Testis (tissue), 2 donors: ENCODE data around the gene RAB29.

Experiments used
- POLR2A ChIP-seq: fragments of 450-650 bp; IDR thresholded peaks from one replicate; pipeline ENCODE4 v1.6.1; 2017; ENCODE audit warnings: antibody characterized with exemption, mild to moderate bottlenecking, moderate library complexity
- TF ChIP-seq, protein P1 (sequence below), 3 experiments: fragments of 450-650 bp in 2 of 3; fragments of 200-600 bp in 1 of 3; sonication (generic) in 1 of 3; IDR thresholded peaks; one replicate each; pipeline ENCODE4 v1.5.1; 2016 to 2019; ENCODE audit warnings: antibody characterized with exemption in 3 of 3, mild to moderate bottlenecking in 2 of 3, moderate library complexity in 1 of 3

GRCh38 chr1:205766570-205766969 lies 8.7 kb downstream of the RAB29 start:
- TF ChIP-seq, protein P1, sequence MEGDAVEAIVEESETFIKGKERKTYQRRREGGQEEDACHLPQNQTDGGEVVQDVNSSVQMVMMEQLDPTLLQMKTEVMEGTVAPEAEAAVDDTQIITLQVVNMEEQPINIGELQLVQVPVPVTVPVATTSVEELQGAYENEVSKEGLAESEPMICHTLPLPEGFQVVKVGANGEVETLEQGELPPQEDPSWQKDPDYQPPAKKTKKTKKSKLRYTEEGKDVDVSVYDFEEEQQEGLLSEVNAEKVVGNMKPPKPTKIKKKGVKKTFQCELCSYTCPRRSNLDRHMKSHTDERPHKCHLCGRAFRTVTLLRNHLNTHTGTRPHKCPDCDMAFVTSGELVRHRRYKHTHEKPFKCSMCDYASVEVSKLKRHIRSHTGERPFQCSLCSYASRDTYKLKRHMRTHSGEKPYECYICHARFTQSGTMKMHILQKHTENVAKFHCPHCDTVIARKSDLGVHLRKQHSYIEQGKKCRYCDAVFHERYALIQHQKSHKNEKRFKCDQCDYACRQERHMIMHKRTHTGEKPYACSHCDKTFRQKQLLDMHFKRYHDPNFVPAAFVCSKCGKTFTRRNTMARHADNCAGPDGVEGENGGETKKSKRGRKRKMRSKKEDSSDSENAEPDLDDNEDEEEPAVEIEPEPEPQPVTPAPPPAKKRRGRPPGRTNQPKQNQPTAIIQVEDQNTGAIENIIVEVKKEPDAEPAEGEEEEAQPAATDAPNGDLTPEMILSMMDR (IDR thresholded peaks at IDR 0.05): no peak
- TF ChIP-seq POLR2A: no peak
